ENCODE results near the gene CLCN7. TPM values are rescaled to one million over a fixed set of nuclear protein-coding genes. Genes with fewer than 3 reads are reported as not detected.

CLCN7 gene
- total RNA-seq, 2 experiments from 2014 or later: 31.7 to 34.5 TPM

GRCh38 chr16:1401758-1402154 is 73.1 kb downstream of the CLCN7 start:
- Mint-ChIP-seq H3K4me1 (ENCODE audit: low read depth) (peaks cover 3% of the 10 kb centered on the region), H3K27me3 (ENCODE audit: low read depth) (no peaks in the 10 kb centered on the region), H3K4me3 (no peak overlapping the region), H3K9me3 (no peaks in the 10 kb centered on the region), H3K36me3 (ENCODE audit: low read depth) (peaks cover 7% of the 10 kb centered on the region), H3K27ac (no peak overlapping the region)
- intact Hi-C loops (cut with micrococcal nuclease): no loop called here
- CTCF ChIA-PET: no interaction called here
- DNase-seq: no peak

DNA sequence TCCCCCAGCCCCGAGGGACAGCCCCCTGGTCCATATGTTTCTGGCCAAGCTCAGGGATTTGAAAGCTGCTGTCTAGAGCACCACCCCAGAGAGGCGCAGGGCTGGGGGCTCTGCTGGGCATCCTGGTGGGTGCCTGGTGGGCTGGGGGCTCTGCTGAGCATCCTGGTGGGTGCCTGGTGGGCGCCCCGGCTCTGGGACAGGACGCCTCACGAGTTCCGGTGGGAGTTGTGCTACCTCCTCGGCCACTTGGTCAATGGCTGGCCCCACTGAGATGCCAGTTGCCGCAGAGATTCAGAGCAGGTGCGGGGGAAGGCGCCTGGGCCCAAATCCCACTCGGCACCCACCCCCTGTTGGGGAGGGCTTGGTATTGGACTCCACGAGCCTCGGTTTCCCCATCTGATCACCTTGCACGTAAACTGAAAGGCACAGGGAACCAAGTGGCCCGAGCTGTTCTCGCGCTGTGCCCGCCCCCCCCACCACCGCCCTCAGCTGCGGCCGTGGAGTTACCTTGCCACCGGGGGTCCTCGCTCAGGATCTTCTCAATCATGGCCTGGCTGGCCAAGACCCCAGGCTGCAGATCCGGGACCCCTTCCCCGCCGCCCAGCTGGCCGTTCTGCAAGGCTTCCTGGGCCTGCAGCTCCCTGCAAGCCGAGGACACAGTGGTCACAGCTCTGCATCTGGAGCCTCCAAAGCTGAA is 73.6 kb downstream of the CLCN7 start:
- Mint-ChIP-seq H3K36me3 (ENCODE audit: low read depth) (peaks cover 7% of the 10 kb centered on the region), H3K9me3 (no peaks in the 10 kb centered on the region), H3K27ac (no peak overlapping the region), H3K4me1 (ENCODE audit: low read depth) (peaks cover 3% of the 10 kb centered on the region), H3K4me3 (no peak overlapping the region), H3K27me3 (ENCODE audit: low read depth) (no peaks in the 10 kb centered on the region)
- CTCF ChIA-PET: no interaction called here
- intact Hi-C loops (cut with micrococcal nuclease): no loop called here
- DNase-seq: no peak

GRCh38 chr16:1398826-1399581 is 75.8 kb downstream of the CLCN7 start:
- no peak for DNase-seq
- H3K4me3 Mint-ChIP-seq: no peak overlapping the region
- intact Hi-C loops (cut with micrococcal nuclease): no loop called here
- H3K9me3 Mint-ChIP-seq: no peaks in the 10 kb centered on the region
- H3K27me3 Mint-ChIP-seq (ENCODE audit: low read depth): no peaks in the 10 kb centered on the region
- peaks cover 7% of the 10 kb centered on the region for H3K36me3 Mint-ChIP-seq (ENCODE audit: low read depth)
- H3K4me1 Mint-ChIP-seq (ENCODE audit: low read depth): no peaks in the 10 kb centered on the region
- H3K27ac Mint-ChIP-seq: peak overlapping the region; percentile 53
- CTCF ChIA-PET: no interaction called here

GRCh38 chr16:1398351-1398750 is 76.5 kb downstream of the CLCN7 start:
- no peak for DNase-seq
- H3K27ac Mint-ChIP-seq: no peak overlapping the region
- H3K36me3 Mint-ChIP-seq (ENCODE audit: low read depth): peaks cover 6% of the 10 kb centered on the region
- no peaks in the 10 kb centered on the region for H3K9me3 Mint-ChIP-seq
- intact Hi-C loops (cut with micrococcal nuclease): no loop called here
- CTCF ChIA-PET: no interaction called here
- no peak overlapping the region for H3K4me3 Mint-ChIP-seq
- H3K4me1 Mint-ChIP-seq (ENCODE audit: low read depth): no peaks in the 10 kb centered on the region
- H3K27me3 Mint-ChIP-seq (ENCODE audit: low read depth): no peaks in the 10 kb centered on the region

DNA sequence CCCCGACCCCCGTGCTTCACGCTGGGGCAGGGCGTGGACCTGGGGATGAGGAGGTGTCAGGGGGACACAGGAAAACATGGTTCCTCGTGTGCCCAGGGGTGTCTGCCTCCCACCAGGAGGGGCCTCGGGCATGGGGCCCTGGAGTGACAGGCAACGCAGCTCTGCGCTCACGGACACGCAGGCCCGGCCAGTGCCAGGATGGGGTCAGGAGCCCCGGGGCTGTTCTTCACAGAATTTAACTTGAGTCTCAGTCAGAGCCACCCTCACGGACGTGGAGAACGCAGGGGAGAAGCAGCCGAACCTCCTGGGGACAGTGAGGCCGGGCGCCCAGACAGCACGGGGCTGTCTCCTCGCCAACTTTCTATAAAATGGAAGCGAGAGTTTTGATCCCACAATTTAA is 77.0 kb downstream of the CLCN7 start:
- H3K27ac Mint-ChIP-seq: no peak overlapping the region
- no peaks in the 10 kb centered on the region for H3K27me3 Mint-ChIP-seq (ENCODE audit: low read depth)
- CTCF ChIA-PET: no interaction called here

DNA sequence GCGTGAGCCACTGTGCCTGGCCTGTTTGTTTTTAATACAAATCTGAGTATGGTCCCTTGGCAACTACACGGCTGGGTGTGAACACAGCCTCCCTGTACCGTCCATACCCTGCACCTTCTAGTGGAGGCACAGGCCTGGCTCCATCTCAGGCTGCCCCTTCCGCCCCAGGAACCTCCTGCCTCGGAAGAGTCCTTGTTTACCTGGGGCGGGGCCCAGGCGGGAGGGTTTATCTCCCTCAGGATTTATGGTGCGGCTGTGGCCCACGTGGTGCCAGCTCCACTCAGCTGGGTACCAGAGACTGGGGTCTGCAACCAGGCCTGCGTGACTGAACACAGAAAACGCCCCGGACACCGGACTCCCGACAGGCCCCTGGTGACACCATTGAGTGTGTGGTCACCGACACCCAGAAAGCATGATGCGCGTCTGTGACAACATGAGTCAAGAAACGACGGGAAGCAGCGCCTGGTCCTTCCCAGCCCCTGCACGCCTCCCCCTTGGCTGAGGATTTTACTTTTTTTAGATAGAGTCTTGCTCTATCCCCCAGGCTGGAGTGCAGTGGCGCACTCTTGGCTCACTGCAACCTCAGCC is 79.3 kb downstream of the CLCN7 start:
- Mint-ChIP-seq H3K36me3 (ENCODE audit: low read depth) (no peaks in the 10 kb centered on the region), H3K4me3 (no peak overlapping the region), H3K27me3 (ENCODE audit: low read depth) (no peaks in the 10 kb centered on the region), H3K27ac (no peak overlapping the region), H3K4me1 (ENCODE audit: low read depth) (no peaks in the 10 kb centered on the region), H3K9me3 (no peaks in the 10 kb centered on the region)
- CTCF ChIA-PET: interaction anchor here (0.7 kb wide), 1 partner anchor 656 kb away, joined by 3 read pairs; no protein-coding TSS in a partner anchor
- intact Hi-C loops (cut with micrococcal nuclease): no loop called here
- DNase-seq: no peak

More for the DNA sequence above, 77.0 kb downstream of the CLCN7 start:
- DNase-seq: no peak
- Mint-ChIP-seq H3K36me3 (ENCODE audit: low read depth) (peaks cover 6% of the 10 kb centered on the region), H3K4me1 (ENCODE audit: low read depth) (no peaks in the 10 kb centered on the region), H3K9me3 (no peaks in the 10 kb centered on the region), H3K4me3 (no peak overlapping the region)
- intact Hi-C loops (cut with micrococcal nuclease): no loop called here

Other genes with a start within 250 kb of the CLCN7 start
- not detected for gene TPSG1, start 249.8 kb downstream of the CLCN7 start, total RNA-seq
- not detected for gene TPSB2, start 244.8 kb downstream of the CLCN7 start, total RNA-seq
- not detected for gene TPSAB1, start 234.3 kb downstream of the CLCN7 start, total RNA-seq
- not detected for gene TPSD1, start 219.0 kb downstream of the CLCN7 start, total RNA-seq
- gene UBE2I, start 165.4 kb downstream of the CLCN7 start, total RNA-seq: 100 to 1,000 TPM; 273 to 297 TPM
- under 1 TPM; 0.10 to 0.37 TPM for gene BAIAP3, start 141.4 kb downstream of the CLCN7 start, total RNA-seq
- gene TSR3, start 123.2 kb downstream of the CLCN7 start, total RNA-seq: 10 to 100 TPM; 48.5 to 50.7 TPM
- 10 to 100 TPM; 15.9 to 17.3 TPM for gene GNPTG, start 123.1 kb downstream of the CLCN7 start, total RNA-seq
- gene UNKL, start 60.3 kb downstream of the CLCN7 start, total RNA-seq: 10 to 100 TPM; 35.9 to 38.4 TPM
- 10 to 100 TPM; 11.2 to 12.2 TPM for gene UQCC4, start 54.3 kb downstream of the CLCN7 start, total RNA-seq
- gene PERCC1, start 44.0 kb downstream of the CLCN7 start, total RNA-seq: under 1 TPM in 1 of 2 experiments, not detected in 1; 0.31 TPM
- 1 to 10 TPM in 1 of 2 experiments, under 1 TPM in 1; 0.74 to 1.8 TPM for gene CCDC154, start 30.5 kb downstream of the CLCN7 start, total RNA-seq
- not detected for gene PTX4, start 13.9 kb upstream of the CLCN7 start, total RNA-seq
- 10 to 100 TPM; 68.1 to 76.1 TPM for gene TELO2, start 18.3 kb upstream of the CLCN7 start, total RNA-seq
- gene TMEM204, start 58.6 kb upstream of the CLCN7 start, total RNA-seq: 1 to 10 TPM; 7.7 to 8.2 TPM
- 10 to 100 TPM; 10.6 to 14.3 TPM for gene IFT140, start 137.0 kb upstream of the CLCN7 start, total RNA-seq
- gene CRAMP1, start 137.3 kb upstream of the CLCN7 start, total RNA-seq: 10 to 100 TPM; 11.3 to 15.7 TPM
- 10 to 100 TPM; 54.0 to 69.4 TPM for gene JPT2, start 203.3 kb upstream of the CLCN7 start, total RNA-seq
- gene MAPK8IP3, start 231.2 kb upstream of the CLCN7 start, total RNA-seq: 10 to 100 TPM; 46.5 to 50.7 TPM